GM18951 (cell line): ENCODE data around the gene PLXNA4.

ENCODE experiments used
- POLR2A ChIP-seq: IDR thresholded peaks from 4 replicates; pipeline ENCODE4 v1.6.1; 2011; ENCODE audit warnings: mild to moderate bottlenecking; ENCODE audit not compliant: insufficient read length, insufficient read depth; ENCODE audit errors: extremely low read depth
- in situ Hi-C: fragments of 300-500 bp; cut with MboI; formaldehyde crosslinking; loops from one replicate; pipeline ENCODE4 v1.12.0; 2022; ENCODE audit warnings: low sequenced_read_pairs, mixed read lengths, inconsistent platforms; ENCODE audit not compliant: unreplicated experiment

Gene PLXNA4

GRCh38 chr7:132578050-132578370 is 1.7 kb upstream of the PLXNA4 start:
- no peak for TF ChIP-seq POLR2A
- in situ Hi-C loops, result loop anchor here (10.0 kb wide), 1 partner anchor 263 kb away; no protein-coding TSS in a partner anchor

GRCh38 chr7:132577206-132578049 is 1.2 kb upstream of the PLXNA4 start:
- in situ Hi-C loops, result loop anchor here (10.0 kb wide), 1 partner anchor 263 kb away; no protein-coding TSS in a partner anchor
- TF ChIP-seq POLR2A, result no peak

GRCh38 chr7:132576721-132577085 is 433 bp upstream of the PLXNA4 start:
- in situ Hi-C loops, result loop anchor here (10.0 kb wide), 1 partner anchor 262 kb away; no protein-coding TSS in a partner anchor
- no peak for TF ChIP-seq POLR2A

- TF ChIP-seq POLR2A, result no peak
- in situ Hi-C loops, result loop anchor here (10.0 kb wide), 1 partner anchor 261 kb away; no protein-coding TSS in a partner anchor
Measured at GRCh38 chr7:132575419-132575981, 770 bp downstream of the PLXNA4 start.

- no peak for TF ChIP-seq POLR2A
- in situ Hi-C loops, result loop anchor here (10.0 kb wide), 1 partner anchor 259 kb away; no protein-coding TSS in a partner anchor
Measured at GRCh38 chr7:132574223-132574622, 2.0 kb downstream of the PLXNA4 start.

GRCh38 chr7:132573251-132573955 is 2.9 kb downstream of the PLXNA4 start:
- in situ Hi-C loops, result loop anchor here (10.0 kb wide), 1 partner anchor 259 kb away; no protein-coding TSS in a partner anchor
- TF ChIP-seq POLR2A, result no peak

- in situ Hi-C loops, result loop anchor here (10.0 kb wide), 1 partner anchor 258 kb away; no protein-coding TSS in a partner anchor
- no peak for TF ChIP-seq POLR2A
Measured at GRCh38 chr7:132572526-132572925, 3.7 kb downstream of the PLXNA4 start.

GRCh38 chr7:132571970-132572369 is 4.3 kb downstream of the PLXNA4 start:
- in situ Hi-C loops, result loop anchor here (10.0 kb wide), 1 partner anchor 257 kb away; no protein-coding TSS in a partner anchor
- TF ChIP-seq POLR2A, result no peak

- in situ Hi-C loops, result loop anchor here (10.0 kb wide), 1 partner anchor 255 kb away; no protein-coding TSS in a partner anchor
- TF ChIP-seq POLR2A, result no peak
Measured at GRCh38 chr7:132569884-132570614, 6.2 kb downstream of the PLXNA4 start.

- no peak for TF ChIP-seq POLR2A
- in situ Hi-C loops, result no loop called here
Measured at GRCh38 chr7:132568962-132569361, 7.3 kb downstream of the PLXNA4 start.

- in situ Hi-C loops, result no loop called here
- no peak for TF ChIP-seq POLR2A
Measured at GRCh38 chr7:132565885-132566284, 10.4 kb downstream of the PLXNA4 start.

GRCh38 chr7:132565441-132565840 is 10.8 kb downstream of the PLXNA4 start:
- TF ChIP-seq POLR2A, result no peak
- in situ Hi-C loops, result no loop called here
